Activated CD8-positive, alpha-beta memory T cell treated with anti-CD3 and anti-CD28 coated beads for 1 hour (primary cell): ENCODE data around the gene SLBP.

Source experiments
- DNase-seq, 2 donors: peaks; one replicate each; pipeline ENCODE4 v3.0.0-alpha.2; 2020; ENCODE audit warnings: low read depth in 1 of 2; ENCODE audit errors: extremely low read depth in 1 of 2

SLBP gene

DNA sequence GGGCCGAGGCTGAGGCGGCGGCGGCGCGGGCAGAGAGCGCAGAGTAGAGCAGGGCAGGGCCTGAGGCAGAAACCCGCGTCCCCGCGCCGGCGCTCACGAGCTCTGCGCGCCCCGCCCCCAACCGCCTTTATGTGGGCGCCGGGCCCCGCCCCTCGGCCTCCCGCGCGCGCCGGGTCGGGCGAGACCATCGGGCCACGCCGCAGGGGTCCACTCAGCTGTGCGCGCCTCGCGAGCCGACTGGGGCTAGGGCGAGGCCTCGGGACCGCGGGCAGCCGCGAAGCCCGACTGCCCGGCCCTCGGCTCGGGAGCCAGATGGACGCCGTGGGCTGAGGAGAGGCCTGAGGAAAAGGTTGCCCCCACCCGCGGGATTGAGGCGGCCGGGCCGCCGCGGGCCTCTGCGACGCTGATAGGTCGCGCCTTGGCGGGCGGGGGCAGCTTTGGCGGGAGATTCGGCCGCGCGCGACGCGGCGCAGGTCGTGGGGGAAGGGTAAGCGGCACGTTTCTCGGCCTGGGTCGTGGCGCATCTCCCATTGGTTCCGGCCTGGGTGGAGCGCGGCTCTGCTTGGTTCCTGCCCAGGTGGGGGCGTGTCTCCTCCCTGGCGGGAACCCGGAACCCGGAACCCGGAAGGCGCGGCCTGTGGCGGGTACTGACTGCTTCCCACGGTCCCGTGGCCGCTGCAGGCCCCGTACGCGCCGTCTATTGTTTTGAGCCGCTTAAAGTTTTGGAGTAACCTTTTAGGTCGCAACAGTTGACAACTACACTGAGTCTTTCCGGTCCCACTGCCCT is at the start of gene SLBP:
Gene SLBP, minus strand, starts transcription at position 104 of the 787 bp plus-strand sequence. CDS start 131 bp downstream, outside the sequence.
- DNase-seq = peak; percentile 95 to 97

- DNase-seq = no peak
These were observed 49.1 kb upstream of the SLBP start for GRCh38 chr4:1761130-1761689.

- no peak for DNase-seq
These were observed 48.5 kb upstream of the SLBP start for GRCh38 chr4:1760521-1761071.

DNA sequence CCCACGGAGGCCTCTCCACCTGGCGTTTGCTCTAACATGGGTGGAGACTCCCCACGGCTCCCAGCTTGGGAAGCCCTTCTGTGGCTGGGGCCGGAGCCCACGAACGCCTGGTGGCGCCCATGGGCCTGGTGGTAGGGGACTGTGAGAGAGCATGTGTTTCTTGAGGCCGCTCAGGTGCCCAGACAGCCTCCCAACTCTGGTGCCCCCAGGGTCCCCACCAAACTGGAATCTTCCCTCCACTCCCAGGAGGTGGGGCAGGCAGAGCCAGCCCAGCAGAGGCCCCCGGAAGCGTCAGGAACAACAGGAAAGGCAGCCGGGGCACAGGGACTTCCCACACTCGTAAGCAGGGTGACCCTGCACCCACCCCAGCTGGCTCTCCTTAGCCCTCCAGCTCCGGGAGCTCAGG is 47.7 kb upstream of the SLBP start:
- DNase-seq = no peak

GRCh38 chr4:1759170-1759817 is 47.2 kb upstream of the SLBP start:
- no peak for DNase-seq

DNA sequence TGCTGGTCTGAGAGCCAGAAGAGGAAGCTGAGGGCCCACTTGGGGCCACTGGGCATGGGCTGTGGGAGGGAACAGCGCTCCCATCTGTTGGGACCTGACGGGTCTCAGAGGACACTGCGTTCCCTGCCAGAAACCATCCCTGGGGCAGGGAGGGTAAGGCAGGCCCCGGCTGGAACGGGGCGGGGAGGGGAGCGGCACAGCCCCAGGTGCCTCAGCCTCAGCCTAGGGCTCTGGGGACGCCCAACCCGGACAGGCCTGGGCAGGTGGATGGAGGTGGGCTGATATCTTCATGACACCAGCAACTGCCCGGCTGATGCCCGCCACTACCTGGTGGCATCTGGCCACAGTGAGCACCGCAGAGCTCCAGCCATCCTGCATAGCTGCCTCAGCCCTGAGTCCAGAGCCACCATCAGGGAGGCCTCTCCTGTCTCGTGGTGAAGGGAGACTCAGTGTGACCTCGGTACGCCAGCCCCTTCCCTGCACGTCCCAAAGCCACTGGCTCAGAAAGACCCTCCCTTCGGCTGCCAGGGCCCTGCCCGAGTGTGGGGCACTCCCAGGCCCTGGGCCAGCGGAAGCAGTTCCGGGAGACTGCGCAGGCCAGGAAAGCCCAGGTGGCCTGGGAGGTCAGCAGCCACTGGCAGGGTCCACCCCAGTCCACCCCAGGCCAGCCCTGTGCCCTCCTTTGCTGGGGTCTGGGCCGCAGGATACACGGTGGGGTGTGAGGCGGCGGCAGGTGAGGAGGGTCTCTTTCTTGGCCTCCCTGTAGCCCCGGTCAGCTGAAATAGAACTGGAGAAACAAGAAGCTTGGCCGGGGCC is 46.4 kb upstream of the SLBP start:
- no peak for DNase-seq

DNA sequence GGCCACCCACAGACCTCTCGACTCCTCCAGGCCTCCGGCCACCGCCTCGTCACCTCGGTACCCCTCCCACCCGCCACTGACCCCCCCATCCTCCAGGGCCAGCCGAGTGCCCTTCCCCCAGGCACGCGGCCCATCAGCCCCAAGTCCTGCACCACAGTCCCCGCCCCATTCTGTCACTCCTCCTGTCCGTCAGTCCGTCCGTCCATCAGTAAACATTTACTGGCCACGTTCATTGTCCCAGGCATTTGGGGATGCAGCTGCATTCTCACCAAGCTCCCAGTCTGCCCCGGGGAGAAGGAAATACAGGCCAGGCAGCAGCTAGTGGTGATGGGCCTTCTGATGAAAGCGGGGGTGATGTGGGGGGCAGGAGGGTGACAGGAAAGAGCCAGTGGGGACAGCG is 45.7 kb upstream of the SLBP start:
- no peak for DNase-seq

GRCh38 chr4:1756893-1757779 is 45.0 kb upstream of the SLBP start:
- no peak for DNase-seq

- DNase-seq = no peak
These were observed 44.0 kb upstream of the SLBP start for GRCh38 chr4:1756079-1756478.

- no peak for DNase-seq
These were observed 43.2 kb upstream of the SLBP start for GRCh38 chr4:1755297-1755696.

GRCh38 chr4:1754336-1754735 is 42.2 kb upstream of the SLBP start:
- no peak for DNase-seq

- DNase-seq = no peak
These were observed 41.7 kb upstream of the SLBP start for GRCh38 chr4:1753697-1754311.

- no peak for DNase-seq
These were observed 41.2 kb upstream of the SLBP start for GRCh38 chr4:1753294-1753696.

- DNase-seq = no peak
These were observed 40.3 kb upstream of the SLBP start for GRCh38 chr4:1752284-1753041.

DNA sequence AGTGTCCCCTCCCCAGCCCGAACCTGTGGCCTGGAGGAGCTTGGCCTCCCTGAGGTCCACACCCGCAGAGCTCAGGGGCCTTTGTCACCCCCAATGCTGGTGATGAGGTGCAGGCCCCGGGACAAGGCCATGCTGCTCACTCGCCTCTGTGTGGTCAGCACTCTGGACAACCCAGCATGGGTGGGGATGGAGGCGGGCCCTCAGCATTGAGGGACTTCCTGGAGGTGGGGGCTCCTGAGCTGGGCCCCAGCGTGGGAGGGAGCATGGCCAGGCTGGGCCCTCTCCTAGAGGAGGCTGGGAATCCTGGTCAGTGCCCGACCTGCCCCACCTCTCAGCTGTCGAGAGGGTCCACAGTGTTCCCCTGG is 39.8 kb upstream of the SLBP start:
- no peak for DNase-seq

GRCh38 chr4:1751155-1751918 is 39.2 kb upstream of the SLBP start:
- no peak for DNase-seq

- DNase-seq = no peak
These were observed 38.4 kb upstream of the SLBP start for GRCh38 chr4:1750381-1751154.
